IPS DF 19.7 (cell line): Measurements from ENCODE around the gene ZSCAN12.

Experiments used
- DNase-seq: peaks from one replicate; pipeline ENCODE4 v3.0.0-alpha.2; 2013; ENCODE audit warnings: low read depth, low spot score

Gene ZSCAN12

GRCh38 chr6:28353981-28354676 lies 45.4 kb downstream of the ZSCAN12 start:
- no peak for DNase-seq

GRCh38 chr6:28353356-28353755 lies 46.2 kb downstream of the ZSCAN12 start:
- DNase-seq: no peak

GRCh38 chr6:28351493-28351925 lies 48.0 kb downstream of the ZSCAN12 start:
- DNase-seq: no peak

GRCh38 chr6:28351087-28351486 lies 48.5 kb downstream of the ZSCAN12 start:
- DNase-seq: no peak

GRCh38 chr6:28349892-28350737 lies 49.4 kb downstream of the ZSCAN12 start, which contains the start of gene ZKSCAN3:
Gene ZKSCAN3 (plus strand): TSS chr6:28349947. CDS start chr6:28359587, 9,640 bp downstream.
- peak; percentile 70 for DNase-seq

GRCh38 chr6:28349344-28349891 lies 50.1 kb downstream of the ZSCAN12 start:
- no peak for DNase-seq

- no peak for DNase-seq
These were observed 52.4 kb downstream of the ZSCAN12 start for GRCh38 chr6:28347119-28347518.

- no peak for DNase-seq
These were observed 54.3 kb downstream of the ZSCAN12 start for GRCh38 chr6:28345201-28345600.

- no peak for DNase-seq
These were observed 55.5 kb downstream of the ZSCAN12 start for GRCh38 chr6:28343898-28344677.

- no peak for DNase-seq
These were observed 59.0 kb downstream of the ZSCAN12 start for GRCh38 chr6:28340310-28341095.

- no peak for DNase-seq
These were observed 62.4 kb downstream of the ZSCAN12 start for GRCh38 chr6:28337121-28337520.

GRCh38 chr6:28336284-28337120 lies 63.0 kb downstream of the ZSCAN12 start:
- no peak for DNase-seq

- peak; percentile 98 for DNase-seq
These were observed 63.8 kb downstream of the ZSCAN12 start, which contains the start of gene ZSCAN31 for GRCh38 chr6:28335564-28336283. Gene ZSCAN31 (minus strand): TSS chr6:28336148. CDS start chr6:28329683, 6,465 bp downstream.

- DNase-seq: no peak
These were observed 64.4 kb downstream of the ZSCAN12 start for GRCh38 chr6:28335040-28335563.

- DNase-seq: no peak
These were observed 65.1 kb downstream of the ZSCAN12 start for GRCh38 chr6:28334286-28335039.

- no peak for DNase-seq
These were observed 65.9 kb downstream of the ZSCAN12 start for GRCh38 chr6:28333599-28334018.

GRCh38 chr6:28333047-28333446 lies 66.5 kb downstream of the ZSCAN12 start:
- DNase-seq: no peak

GRCh38 chr6:28330041-28330440 lies 69.5 kb downstream of the ZSCAN12 start:
- DNase-seq: no peak
